Hematopoietic multipotent progenitor cell (in vitro differentiated cells): ENCODE data around the gene BLVRA. TPM values are rescaled to one million over a fixed set of nuclear protein-coding genes. Genes with fewer than 3 reads are reported as not detected.
"Not testable (repeated sequence)": the region's sequence is repeated elsewhere in the genome, so short reads cannot be mapped to it uniquely, and the experiment has no call there.

Experiments used
- DNase-seq, 3 donors: peaks; one replicate each; pipeline ENCODE4 v3.0.0-alpha.2; 2011 to 2015; ENCODE audit warnings: low read depth in 2 of 3, low spot score in 2 of 3
- total RNA-seq: library from RNA; depleted of rRNA; stranded (reverse); fragments of >200 nt; gene quantifications from one replicate; pipeline ENCODE4 v1.2.3, GENCODE V29; 2012

BLVRA gene, protein sequence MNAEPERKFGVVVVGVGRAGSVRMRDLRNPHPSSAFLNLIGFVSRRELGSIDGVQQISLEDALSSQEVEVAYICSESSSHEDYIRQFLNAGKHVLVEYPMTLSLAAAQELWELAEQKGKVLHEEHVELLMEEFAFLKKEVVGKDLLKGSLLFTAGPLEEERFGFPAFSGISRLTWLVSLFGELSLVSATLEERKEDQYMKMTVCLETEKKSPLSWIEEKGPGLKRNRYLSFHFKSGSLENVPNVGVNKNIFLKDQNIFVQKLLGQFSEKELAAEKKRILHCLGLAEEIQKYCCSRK
- total RNA-seq = 22.6 TPM

- peak; percentile 36 to 81 (median 72) for DNase-seq
Measured at GRCh38 chr7:43758029-43758821, at the start of gene BLVRA. TSS of gene BLVRA (plus strand) at chr7:43758680. CDS start at chr7:43771159, 12,479 bp downstream.

GRCh38 chr7:43711503-43711902 lies 47.0 kb upstream of the BLVRA start:
- no peak for DNase-seq

GRCh38 chr7:43715966-43716365 lies 42.5 kb upstream of the BLVRA start:
- DNase-seq = not testable (repeated sequence)

- DNase-seq = no peak
Measured at GRCh38 chr7:43716598-43716997, 41.9 kb upstream of the BLVRA start.

GRCh38 chr7:43721193-43721806 lies 37.2 kb upstream of the BLVRA start:
- peak; percentile 45 to 84 (median 49) for DNase-seq

DNA sequence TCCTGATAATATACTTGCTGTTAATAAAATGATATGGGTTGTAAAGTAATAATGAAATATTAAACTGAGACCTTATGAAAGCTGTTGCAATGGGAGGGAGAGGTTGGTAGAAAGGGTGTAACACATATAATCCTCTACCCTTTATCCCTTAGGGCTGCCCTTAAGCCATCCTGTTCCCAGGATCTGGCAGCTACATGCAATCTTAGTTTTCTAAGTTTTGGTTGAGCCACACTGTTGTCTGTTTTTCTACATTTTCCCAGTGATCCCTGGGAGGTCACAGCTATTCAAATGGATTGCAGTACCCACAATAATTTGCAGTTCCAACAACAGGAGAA lies 35.5 kb upstream of the BLVRA start:
- DNase-seq = no peak

DNA sequence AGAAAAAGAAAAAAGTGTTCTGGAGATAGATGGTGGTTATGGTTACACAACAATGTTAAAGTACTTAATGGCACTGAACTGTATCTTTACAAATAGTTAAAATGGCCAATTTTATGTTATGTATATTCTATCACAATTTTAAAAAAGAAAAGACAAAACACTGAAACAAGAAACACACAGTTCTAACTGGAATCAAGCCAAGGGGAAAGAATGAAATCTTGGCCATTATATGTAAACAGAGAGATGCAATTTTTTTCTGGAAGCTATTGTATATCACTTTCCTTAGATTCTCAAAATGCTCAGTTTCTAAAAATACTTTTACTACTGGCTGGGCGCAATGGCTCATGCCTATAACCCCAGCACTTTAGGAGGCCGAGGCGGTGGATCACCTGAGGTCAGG lies 33.2 kb upstream of the BLVRA start:
- DNase-seq = no peak

DNA sequence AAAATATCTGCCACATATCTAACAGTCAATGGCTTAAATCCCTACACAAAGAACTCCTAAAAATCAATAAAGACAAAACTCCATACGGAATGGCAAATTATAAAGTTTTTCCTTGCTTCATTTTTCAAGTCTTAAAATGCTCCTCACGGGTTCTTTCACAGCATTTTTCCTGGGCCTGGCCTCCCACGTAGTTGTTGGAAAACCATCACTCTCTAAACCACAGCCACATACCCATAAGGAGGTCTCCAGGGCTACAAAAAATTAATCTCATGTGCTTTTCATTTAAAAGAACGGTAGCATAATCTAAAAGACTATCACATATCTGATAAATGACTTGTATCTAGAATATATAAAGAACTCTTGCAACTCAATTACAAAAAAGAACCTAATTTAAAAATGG lies 32.0 kb upstream of the BLVRA start:
- DNase-seq = no peak

DNA sequence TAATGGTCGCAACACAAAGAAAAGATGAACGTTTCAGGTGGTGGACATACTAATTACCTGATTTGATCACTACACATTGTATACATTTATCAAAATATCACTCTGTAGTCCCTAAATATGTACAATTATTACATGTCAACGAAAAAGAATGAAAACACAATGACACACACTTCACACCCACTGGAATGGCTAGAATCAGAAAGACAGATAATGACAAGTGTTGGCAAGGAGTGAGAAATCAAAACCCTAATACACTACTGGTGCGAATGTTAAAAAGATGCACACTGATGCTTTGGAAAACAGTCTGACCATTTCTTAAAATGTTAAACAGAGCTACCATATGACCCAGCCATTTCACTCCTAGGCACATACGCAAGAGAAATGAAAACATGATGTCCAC lies 31.5 kb upstream of the BLVRA start:
- no peak for DNase-seq

DNA sequence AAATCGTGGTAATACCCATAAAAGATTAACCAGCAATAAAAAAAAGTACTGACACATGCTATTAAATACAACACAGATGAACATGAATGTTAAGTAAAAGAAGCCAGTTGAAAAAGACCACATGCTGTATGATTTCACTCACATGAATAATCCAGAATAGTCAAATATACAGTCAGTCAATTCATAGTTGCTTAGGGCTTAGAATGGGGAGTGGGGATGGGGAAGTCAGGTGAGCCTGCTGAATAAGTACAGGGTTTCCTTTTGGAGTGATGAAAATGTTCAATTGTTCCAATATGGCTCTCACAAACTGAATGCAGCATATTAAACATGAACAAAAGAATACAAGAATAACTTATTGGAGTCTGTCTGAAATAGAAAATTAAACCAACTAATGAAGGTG lies 31.0 kb upstream of the BLVRA start:
- no peak for DNase-seq

- DNase-seq = peak; percentile 68 to 92 (median 89)
Measured at GRCh38 chr7:43729214-43729923, 29.1 kb upstream of the BLVRA start, which contains the start of gene COA1. TSS of gene COA1 (minus strand) at chr7:43729523. CDS start at chr7:43648614, 80,909 bp downstream.

- DNase-seq = no peak
Measured at GRCh38 chr7:43729924-43730248, 28.6 kb upstream of the BLVRA start.

- DNase-seq = not testable (repeated sequence)
Measured at GRCh38 chr7:43731494-43731893, 27.0 kb upstream of the BLVRA start.

- DNase-seq = not testable (repeated sequence)
Measured at GRCh38 chr7:43734575-43735332, 23.7 kb upstream of the BLVRA start.

DNA sequence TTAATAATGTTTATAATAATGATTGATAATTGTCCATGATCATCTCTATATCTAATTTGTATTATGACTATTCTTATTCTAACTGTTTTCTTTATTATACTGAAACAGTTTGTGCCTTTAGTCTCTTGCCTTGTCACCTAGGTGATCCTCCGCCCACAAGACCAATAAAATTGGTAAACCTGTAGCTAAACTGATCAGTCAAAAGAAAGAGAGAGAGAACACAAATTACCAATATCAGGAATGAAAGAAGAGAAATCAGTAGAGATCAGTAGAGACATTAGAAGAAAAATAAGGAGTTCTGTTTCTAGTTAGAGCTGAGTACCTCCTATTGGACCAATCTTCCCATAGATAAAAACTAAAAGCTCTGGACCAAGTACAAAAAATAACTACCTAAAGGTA lies 23.1 kb upstream of the BLVRA start:
- DNase-seq = no peak

- no peak for DNase-seq
Measured at GRCh38 chr7:43735802-43736603, 22.5 kb upstream of the BLVRA start.

DNA sequence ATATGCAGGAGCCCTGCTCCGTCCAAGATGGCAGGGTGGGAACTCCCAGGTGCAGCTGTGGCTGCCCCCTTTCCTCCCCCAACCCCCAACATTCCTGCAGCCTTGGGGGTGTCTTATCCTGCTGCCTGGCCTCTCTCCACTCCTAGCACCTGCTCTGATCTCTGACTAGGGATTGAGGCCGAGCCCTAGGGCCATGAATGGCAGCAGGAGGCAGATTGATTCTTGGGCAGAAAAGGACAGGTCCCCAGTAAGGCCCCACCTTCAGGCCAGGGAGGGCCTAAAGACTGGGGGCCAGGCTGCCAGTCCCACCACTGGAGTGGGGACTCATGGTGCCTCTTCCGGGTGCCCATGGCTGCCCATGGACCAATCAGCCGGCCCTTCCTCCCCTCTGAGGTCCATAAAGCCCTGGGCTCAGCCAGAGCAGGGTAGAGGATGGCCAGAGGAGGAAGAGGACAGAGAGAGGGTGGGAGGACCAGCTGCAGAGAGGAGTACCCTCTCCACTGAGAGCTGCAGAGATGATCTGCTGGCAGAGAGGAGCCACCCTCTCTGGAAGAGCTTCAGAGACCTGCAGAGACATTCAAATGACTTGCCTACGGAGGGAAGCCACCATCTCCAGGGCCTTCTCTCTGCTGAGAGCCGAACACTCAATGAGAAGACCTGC lies 20.9 kb upstream of the BLVRA start:
- DNase-seq = no peak

- DNase-seq = no peak
Measured at GRCh38 chr7:43742692-43743091, 15.8 kb upstream of the BLVRA start.
